ENCODE measurements around the gene PLEKHH2.

DNA sequence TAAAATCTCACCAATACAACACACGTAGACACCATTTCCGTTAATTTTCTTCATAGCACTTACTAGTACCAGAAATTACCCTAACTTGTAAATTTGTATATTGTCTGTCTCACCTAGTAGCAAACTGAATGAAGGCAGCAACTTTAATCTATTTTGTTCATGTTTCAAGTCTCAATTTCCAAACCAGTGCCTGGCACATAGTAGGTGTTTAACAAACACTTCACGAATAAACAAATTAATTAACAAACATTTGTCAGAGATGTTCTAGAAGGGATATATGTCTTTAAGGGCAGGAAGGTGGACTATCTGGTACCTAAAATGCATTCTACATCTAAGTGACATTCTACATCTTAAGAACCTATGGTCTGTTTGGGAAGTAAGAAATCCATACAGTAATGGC lies 42.2 kb upstream of the PLEKHH2 start:
- TF ChIP-seq FOXP2 (optimal IDR thresholded peaks at IDR 0.05; ENCODE audit: control extremely low read depth, extremely low read length, insufficient read depth) (no peak), POLR2AphosphoS5 (IDR thresholded peaks at IDR 0.05; ENCODE audit: borderline replicate concordance, low read depth, low read length) (no peak), EZH2 (IDR thresholded peaks at IDR 0.05) (no peak)

Measured in SK-N-MC (cell line).